Measurements from ENCODE around the gene NFATC1. TPM values are rescaled to one million over a fixed set of nuclear protein-coding genes. Genes with fewer than 3 reads are reported as not detected.

The NFATC1 gene
- total RNA-seq, 1 donor from 2014 or later = 64.1 TPM

GRCh38 chr18:79540161-79540903 is 144.6 kb downstream of the NFATC1 start:
- no peaks in the 10 kb centered on the region for H3K27me3 ChIP-seq
- no peaks in the 10 kb centered on the region for H3K4me1 ChIP-seq
- DNase-seq (ENCODE audit: low spot score in 2 of 2) = no peak
- H3K4me3 ChIP-seq = no peak overlapping the region
- no peak overlapping the region for H3K27ac ChIP-seq
- H3K36me3 ChIP-seq = no peaks in the 10 kb centered on the region
- intact Hi-C loops (cut with DNase I) = no loop called here
- no peak for TF ChIP-seq CTCF (IDR thresholded peaks at IDR 0.05)
- peaks cover 0 to 6% of the 10 kb centered on the region in 2 donors for H3K9me3 ChIP-seq

GRCh38 chr18:79540904-79541282 is 145.2 kb downstream of the NFATC1 start:
- Histone ChIP-seq H3K4me3 (no peak overlapping the region), H3K36me3 (no peaks in the 10 kb centered on the region), H3K27me3 (no peaks in the 10 kb centered on the region), H3K4me1 (no peaks in the 10 kb centered on the region), H3K27ac (no peak overlapping the region), H3K9me3 (peaks cover 0 to 6% of the 10 kb centered on the region in 2 donors)
- DNase-seq (ENCODE audit: low spot score in 2 of 2) = no peak
- TF ChIP-seq CTCF (IDR thresholded peaks at IDR 0.05) = no peak
- intact Hi-C loops (cut with DNase I) = no loop called here

DNA sequence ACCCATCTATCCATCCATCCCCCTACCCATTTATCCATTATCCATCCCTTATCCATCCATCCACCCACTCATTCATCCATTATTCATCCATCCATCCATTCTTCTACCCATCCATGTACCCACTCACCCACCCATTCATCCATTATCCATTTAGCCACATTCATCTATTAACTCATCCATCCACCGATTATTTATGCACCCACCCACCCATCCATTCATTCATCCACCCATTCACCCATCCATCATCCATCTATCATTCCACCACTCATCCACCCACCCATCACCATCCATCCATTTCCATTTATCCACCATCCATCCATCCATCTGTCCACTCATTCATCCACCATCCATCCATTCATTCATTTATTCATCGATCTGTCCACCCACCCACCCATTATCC is 146.5 kb downstream of the NFATC1 start:
- peaks cover 0 to 6% of the 10 kb centered on the region in 2 donors for H3K9me3 ChIP-seq
- no peaks in the 10 kb centered on the region for H3K4me1 ChIP-seq
- H3K36me3 ChIP-seq = no peaks in the 10 kb centered on the region
- DNase-seq (ENCODE audit: low spot score in 2 of 2) = no peak
- TF ChIP-seq CTCF (IDR thresholded peaks at IDR 0.05) = no peak
- H3K27me3 ChIP-seq = no peaks in the 10 kb centered on the region
- no peak overlapping the region for H3K27ac ChIP-seq
- no peak overlapping the region for H3K4me3 ChIP-seq
- intact Hi-C loops (cut with DNase I) = no loop called here

DNA sequence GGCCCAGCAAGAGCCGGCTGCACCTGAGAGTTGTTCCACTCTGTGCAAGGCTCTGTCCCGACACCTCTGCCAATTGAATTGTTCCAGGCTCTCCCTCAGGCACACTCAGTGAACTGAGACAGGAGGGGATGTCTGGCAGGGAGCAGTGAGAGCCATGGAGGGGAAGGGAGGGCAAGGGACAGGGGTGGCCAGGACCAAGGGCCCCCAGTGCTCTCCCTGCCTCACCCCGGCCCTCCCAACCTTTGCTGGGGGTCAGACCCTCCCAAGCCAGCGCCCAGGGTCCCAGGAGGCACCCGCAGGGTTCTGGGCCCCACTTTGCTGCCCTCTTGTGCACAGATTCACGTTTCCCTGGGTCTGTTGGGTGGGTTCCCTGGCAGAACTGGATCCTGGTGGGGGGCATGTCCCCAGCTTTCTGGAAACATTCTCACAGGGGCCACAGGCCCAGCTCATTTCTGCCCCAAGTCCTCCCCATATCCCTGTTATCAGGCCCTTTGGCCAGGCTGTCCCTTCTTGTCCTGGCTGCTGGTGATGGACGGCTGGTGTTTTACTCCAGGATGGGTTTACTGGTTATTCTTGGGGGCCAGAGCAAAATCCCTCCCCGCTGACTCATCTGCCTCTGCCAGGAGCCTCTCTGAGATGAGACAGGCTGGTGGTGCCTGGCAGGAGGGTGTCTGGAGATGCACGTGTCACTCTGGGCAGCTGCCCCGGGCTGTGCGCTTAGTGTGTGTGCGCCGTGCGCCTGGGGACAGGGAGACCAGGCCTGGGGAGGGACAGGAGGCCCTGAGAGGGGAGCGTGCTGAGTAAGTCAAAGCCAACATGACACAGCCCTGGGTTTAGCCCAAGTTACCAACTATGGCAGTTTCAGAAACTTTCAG is 147.4 kb downstream of the NFATC1 start:
- Histone ChIP-seq H3K27me3 (no peaks in the 10 kb centered on the region), H3K4me3 (no peak overlapping the region), H3K27ac (no peak overlapping the region), H3K9me3 (no peaks in the 10 kb centered on the region), H3K36me3 (no peaks in the 10 kb centered on the region), H3K4me1 (no peaks in the 10 kb centered on the region)
- no peak for DNase-seq (ENCODE audit: low spot score in 2 of 2)
- TF ChIP-seq CTCF (IDR thresholded peaks at IDR 0.05) = no peak
- intact Hi-C loops (cut with DNase I) = no loop called here

DNA sequence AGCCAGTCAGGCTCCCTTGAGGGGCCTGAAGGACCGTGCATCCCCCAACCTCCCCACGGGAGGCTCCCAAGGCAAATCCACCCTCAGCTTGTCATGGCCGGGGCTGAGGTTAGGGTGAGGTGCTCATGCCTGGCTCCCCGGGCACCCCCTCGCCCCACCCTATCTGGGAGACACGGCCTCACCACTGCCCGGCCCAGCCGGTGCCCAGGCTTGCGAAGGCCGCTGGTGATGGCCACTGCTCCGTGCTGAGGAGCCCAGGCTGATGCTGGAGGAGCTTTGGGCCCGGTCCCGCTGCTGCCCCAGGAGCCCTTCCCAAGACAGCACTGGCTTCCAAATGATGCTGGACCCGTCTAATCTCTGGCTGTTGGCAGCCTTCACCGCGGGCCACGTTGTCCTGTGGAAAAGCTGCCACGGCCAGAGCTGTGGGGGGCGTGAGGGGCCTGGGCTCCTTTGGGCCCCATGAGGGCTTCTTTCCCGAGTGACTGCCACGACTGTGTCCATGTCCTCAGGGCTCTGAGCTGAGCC is 148.2 kb downstream of the NFATC1 start:
- Histone ChIP-seq H3K27me3 (no peaks in the 10 kb centered on the region), H3K4me1 (no peaks in the 10 kb centered on the region), H3K4me3 (no peak overlapping the region), H3K36me3 (no peaks in the 10 kb centered on the region), H3K9me3 (no peaks in the 10 kb centered on the region), H3K27ac (no peak overlapping the region)
- intact Hi-C loops (cut with DNase I) = no loop called here
- no peak for TF ChIP-seq CTCF (IDR thresholded peaks at IDR 0.05)
- DNase-seq (ENCODE audit: low spot score in 2 of 2) = no peak

Data from ascending aorta (tissue), 2 donors.